ENCODE data around the gene RBSN. TPM values are rescaled to one million over a fixed set of nuclear protein-coding genes. Genes with fewer than 3 reads are reported as not detected.

The RBSN gene
- total RNA-seq: 35.3 and 36.6 TPM in 2 replicates

DNA sequence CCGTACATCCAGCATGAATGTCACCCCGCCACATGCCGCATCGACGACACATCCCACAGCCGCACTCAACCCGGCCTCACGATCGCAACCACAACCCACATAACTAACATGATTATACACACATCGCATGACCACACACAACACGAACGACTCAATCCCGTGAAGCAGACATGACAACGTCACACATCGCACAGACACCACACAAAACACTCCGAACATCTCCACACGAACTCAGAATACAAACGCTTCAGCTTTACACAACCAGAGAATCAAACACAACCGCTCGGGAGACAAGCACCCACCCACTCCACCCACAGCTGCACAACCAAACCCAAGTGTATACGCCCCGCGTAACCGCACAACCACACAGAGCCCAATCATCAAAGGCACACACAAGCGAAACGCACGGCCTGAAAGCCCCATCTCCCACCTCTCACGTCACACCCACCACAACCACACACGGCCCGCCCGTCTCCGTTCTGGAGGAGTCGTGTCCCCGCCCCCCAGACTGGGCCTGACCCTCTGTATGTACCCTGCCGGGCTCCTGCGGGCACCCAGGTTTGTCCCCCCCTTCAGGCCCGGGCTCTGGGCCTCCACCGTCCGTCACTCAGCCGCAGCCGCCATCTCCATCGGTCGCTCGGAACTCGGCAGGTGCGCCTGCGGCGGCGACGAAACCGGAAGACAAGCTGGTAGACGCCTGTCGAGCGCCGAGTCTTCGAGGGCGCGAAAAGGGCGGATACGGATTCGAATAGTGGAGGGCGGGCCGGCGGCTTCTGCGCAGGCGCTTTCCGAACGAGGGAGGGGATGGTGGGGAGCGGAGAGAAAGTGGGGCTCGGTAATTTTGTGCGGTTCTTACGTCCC lies at the start of gene RBSN:
RBSN (minus strand) TSS at position 646 of the 861 bp plus-strand sequence. CDS start 3,028 bp downstream, outside the sequence.

DNA sequence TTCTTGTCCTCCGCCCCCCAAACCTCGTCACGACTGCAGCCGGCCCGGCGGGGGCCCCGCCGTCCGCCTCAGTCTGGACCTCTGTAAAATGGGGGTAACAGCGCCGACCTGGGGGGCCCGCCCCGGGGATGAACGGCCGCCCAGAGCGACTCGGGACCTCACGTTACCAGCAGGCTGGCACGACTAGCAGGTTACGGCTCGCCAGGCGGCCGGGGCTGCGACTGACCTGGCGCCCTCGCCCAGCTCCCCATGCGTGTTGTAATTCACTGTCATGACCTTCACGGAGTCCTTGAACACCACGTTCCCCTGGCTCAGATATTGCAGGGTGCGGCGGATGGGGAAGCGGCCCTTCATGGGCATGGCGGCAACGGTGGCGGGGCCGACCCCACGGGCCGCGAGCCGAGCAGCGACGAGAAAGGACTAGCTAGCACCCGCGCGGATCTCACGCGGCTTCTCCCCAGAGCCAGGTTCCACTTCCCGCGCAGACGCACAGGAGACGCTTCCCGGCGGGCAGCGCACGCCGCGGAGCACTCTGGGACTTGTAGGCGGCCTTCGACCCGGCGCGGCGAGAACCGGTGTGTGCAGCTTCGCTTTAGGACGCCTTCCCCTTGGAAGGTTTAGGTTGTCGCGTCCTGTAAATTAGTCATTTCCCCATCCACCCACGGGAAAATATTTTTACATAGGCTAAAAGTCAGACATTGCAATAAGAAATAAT lies 34.0 kb downstream of the RBSN start, which contains the start of gene MRPS25:
MRPS25 (minus strand) TSS at position 481 of the 715 bp plus-strand sequence; CDS start at position 360, 121 bp downstream.

Other genes starting within 250 kb of the RBSN start
- gene NR2C2, start 151.6 kb downstream of the RBSN start, total RNA-seq: 17.1 and 31.0 TPM in 2 replicates
- gene MRPS25, start 33.8 kb downstream of the RBSN start, total RNA-seq: 13.3 and 29.5 TPM in 2 replicates
- 47.2 and 49.7 TPM in 2 replicates for gene CAPN7, start 107.1 kb upstream of the RBSN start, total RNA-seq
- gene SH3BP5, start 233.4 kb upstream of the RBSN start, total RNA-seq: 6.2 and 8.8 TPM in 2 replicates